HG03460 (cell line): Measurements from ENCODE around the gene ACAP3.
"Not testable (repeated sequence)": the region's sequence is repeated elsewhere in the genome, so short reads cannot be mapped to it uniquely, and the experiment has no call there.

Experiments used
- ATAC-seq: cut with Tn5 transposase; IDR thresholded peaks from one replicate; pipeline ENCODE4 v1.9.1; 2021; ENCODE audit not compliant: unreplicated experiment

Gene ACAP3

DNA sequence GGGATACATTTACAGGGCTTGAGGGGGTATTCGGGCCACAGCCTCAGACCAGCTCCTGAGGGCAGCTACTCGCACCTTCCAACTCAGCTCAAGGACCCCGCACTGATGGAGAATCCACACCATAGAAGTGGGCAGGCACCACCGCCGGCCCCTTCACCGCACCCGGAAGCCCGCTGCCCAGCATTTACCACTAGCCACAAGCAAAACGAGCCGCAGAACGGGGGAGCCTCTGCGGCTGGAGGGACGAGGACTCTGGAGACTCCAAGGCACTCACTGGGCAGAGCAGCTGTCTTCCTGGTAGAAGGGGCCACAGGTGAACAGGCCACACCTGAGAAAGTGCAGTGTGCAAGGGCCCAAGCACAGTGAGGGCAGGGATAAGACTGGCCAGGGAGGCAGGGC lies 39.4 kb downstream of the ACAP3 start:
- no peak for ATAC-seq

DNA sequence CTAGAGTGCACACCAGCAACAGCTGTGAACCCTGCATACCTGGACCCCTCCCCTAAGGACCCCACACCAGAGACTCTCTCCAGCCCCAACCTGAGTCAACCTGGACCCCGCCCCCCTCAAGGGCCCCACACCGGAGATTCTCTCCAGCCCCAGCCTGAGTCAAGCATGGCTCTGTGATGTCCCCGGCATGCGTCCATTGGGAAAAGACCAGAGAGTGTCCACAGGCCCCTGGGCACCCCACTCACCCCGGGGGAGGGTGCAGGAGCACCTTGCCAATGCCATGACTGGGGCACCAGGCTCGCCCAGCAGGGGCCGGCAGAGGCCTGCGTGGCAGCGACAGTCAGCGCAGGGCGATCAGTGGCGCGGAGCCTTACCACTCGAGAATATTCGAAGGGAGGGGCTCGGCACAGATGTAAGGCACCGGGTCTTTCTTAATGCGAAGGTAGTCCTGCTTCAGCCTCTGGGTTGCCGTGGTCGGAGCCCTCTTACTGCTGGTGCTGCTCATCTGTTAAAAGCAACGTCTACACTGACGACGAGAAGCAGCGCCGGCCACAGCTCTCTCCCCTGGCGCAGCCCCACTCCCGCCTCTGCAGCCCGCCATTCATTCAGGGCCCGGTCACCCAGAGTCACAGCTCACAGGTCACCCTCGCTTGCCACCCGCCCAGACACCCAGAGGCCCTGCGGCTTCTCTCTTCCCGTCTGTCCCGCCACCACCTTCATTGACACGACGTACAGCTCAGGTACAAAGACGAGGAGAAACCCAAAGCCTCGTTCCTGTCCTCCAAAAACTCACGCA lies 40.0 kb downstream of the ACAP3 start:
- ATAC-seq: no peak

DNA sequence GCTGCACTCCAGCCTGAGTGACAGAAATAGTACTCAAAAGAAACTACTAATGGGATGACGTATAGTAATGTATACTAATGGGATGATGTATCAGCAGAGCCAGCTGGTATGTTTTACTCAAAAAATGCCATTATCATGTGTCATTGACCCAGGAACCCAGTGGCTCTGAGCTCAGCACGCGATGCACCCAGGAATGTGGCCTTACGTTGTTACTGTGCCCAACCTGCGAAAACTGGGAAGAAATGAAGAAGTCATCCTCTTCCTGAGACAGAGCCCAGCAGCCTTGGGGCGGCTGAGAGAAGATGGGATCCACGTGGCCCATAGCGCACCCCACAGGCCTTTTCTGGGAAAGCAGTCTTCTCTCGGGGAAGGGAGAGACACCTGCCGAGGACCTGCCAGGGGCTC lies 42.9 kb downstream of the ACAP3 start:
- ATAC-seq: no peak

DNA sequence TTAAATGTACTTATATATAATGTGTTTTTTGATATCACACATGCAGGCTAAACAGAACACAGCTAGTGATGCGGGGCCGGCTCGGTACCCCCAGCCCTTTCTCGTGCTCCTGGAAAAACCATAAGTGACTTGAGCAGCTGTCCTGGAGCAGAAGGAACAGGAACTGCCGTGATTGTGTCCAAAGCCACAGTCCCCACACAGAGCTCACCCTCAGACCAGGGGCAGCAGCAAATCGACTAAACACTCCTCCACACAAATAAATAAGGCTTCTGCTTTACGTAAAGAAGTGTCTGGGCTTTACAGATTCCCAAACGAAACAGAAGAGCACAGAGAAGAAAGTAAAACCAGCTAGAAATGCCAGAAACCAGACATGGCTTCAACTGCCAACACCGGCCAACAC lies 43.7 kb downstream of the ACAP3 start:
- ATAC-seq: no peak

DNA sequence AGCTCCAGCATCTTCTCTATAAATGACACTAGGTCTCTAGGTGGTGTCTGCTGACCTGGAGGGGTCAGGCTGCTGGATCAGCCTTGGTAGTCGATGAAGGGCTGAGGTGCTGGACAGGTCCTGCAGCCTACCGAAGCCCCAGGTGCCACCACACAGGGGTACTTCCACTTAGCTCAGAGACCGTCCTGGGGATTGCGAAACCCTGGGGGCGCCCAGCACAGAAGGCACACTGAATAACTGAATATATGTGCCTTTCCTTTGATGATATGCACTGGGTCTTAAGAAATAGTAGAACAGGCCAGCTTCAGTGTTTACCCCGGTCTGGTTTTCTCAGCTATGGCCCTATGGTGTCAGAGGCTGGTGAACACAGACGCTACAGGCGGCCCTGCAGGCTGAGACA lies 45.0 kb downstream of the ACAP3 start:
- no peak for ATAC-seq

DNA sequence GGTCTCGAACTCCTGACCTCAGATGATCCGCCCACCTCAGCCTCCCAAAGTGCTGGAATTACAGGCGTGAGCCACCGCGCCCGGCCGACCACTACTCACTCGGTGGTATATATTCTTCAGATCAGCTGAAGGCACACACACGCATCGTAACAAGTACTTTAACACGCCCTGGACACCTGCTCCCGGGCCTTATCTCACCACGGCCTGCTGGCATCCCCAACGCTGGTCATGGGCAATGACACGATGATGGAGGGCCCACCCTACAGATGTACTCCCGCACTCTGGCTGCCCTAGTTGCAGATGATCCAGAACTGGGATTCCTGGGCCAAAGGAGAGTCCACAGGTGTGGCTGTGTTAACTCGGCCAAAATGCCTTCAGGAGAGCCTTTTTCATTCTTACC lies 45.7 kb downstream of the ACAP3 start:
- ATAC-seq: no peak

DNA sequence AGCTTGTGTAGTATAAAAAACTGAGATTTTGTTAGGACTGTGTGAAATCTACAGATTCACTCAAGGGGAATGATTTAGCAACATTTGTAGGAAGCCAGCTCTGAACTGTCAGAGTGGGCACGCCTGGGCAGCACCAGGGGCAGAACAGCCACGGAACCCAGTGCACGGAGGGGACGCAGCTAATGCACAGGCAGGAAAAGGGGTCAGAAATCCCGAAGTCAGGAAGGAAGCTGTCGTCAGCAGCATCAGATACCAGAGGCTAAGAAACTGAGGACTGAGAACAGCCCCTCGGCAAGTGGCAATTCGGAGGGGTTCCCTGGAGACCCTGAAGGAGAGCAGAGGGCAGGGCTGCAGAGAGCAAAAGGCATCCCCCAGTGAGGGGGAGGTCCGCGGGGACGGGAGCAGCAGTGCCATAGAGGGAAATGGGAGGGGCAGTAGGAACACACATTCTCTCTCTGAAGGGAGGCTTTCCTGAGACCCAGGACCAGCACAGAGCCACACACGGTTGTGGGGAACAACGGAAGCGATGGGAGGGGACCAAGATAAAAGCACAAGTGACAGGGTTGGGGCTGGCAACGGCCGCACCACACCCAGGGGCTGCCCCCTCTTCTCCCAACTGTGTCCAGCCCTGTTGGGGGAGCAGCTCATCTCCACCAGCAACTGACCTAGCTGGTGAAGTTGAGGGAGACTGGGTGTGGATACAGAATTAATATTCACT lies 46.7 kb downstream of the ACAP3 start:
- no peak for ATAC-seq

DNA sequence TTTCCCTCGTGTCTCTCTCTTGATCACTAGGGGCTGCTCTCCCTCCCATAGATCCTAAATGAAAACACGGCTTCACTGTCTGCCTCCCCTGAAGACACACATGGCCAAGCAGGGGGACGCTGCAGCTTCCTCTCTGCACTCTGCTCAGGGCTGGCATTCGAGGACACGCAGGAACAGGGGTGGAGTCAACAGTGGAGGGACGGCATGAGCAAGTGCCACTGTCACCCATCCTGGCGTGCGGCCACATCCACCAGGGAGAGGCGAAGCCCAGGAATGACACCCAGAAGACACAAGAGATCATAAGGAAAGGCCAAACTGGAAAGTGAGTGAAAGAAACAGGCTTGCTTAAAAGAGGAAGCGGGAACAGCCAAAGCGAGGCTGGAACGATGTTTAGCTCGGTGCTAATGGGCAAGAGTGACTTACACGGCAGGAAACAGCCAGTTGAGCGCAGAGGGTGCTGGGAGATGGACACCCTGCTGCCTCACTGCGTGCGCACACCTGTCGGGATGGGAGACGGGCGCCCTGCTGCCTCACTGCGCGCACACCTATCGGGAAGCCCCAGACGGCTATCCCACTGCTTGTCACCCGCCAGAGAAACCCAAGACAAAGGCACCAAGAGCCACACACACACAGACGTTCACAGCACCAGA lies 47.7 kb downstream of the ACAP3 start:
- ATAC-seq: no peak

DNA sequence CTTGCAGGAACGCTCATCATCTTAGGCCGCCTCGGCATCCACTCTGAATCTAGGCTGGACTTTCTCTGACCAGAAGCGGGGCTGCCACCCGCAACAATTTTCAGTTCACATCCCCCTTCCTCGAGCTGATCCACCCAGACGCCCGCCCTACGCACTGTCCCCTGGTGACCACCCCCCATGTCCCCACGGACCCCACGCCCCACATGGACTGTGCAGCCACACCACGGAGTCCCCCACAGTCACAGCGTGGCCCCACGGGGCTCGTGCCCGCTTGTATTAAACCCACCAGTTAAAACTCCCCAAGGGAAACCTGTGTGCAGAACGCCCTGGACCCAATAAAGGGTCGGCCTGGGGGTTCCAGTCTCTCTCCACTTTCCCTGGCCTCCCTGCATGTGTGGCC lies 48.2 kb downstream of the ACAP3 start:
- ATAC-seq: no peak

DNA sequence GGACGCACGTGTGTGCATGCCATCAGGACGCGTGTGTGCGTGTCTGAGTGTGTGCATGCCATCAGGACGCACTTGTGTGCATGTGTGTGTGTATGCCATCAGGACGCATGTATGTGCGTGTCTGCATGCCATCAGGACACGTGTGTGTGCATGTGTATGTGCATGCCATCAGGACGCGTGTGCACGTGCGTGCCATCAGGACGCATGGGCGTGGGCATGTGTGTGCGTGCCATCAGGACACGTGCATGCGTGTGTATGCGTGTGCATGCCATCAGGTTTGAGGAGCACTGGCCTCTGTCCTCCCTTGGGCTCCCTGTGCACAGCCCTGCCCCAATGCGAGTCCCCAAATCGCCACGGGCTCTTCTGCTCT lies 48.6 kb downstream of the ACAP3 start:
- ATAC-seq: no peak

DNA sequence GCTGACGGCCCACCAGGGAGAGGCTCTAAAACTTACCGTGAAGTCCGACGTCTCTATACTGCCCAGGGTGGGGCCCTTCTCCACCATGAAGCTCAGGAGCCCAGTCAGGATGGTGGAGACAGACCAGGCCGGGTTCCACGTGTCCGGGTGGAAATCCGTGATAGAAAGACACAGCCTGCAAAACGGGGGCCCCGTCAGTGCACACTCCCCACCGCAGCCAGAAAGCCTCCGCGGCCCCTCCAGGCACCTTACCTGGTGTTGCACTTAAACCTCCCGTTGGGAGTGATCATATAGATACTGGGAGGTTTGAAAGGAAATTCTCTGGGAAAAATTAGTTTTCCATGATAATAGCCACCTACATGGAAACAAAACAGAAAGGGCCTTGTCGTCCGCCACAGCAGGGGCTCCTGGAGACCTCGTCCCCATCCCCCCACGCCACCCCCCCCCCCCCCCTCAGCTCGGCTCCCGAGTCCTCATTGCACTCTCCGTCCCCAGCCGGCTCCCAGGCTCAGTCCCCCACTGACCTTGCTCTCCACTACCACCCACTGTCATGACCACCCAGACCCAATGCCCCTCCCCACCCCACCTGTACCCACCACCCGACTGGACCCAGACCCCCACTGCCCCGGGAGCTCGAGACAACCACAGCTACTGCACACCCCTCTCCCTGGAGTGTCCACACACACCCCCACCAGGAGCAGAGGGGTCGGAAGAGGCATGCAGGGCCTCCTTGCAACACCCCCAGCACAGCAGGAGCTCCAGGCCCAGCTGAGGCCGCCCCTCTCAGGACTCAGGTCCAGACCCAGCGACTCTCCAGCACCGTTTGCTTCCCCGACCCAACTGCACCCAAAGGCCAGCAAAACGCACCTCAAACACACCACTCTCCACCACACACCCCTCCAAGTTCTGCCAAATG lies 50.5 kb downstream of the ACAP3 start:
- no peak for ATAC-seq

DNA sequence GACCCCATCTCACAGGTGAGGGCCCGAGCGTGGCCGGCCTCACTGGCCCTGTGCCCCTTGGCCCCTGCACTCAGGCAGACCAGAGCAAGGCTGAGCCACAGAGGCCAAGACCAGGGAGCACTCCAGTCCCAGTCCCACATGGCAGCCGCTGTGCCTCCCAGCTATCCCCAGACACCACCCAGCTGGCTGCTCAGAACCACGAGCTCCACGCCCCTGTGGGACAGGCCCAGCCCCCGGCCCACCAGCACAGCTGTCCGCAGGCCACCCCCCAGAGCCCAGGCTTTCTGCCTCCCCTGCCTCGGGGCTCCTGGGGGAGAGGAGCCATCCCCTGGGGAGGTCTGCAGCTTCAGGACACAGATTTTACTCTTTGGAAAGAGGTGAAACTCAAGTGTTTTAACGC lies 52.1 kb downstream of the ACAP3 start:
- no peak for ATAC-seq

DNA sequence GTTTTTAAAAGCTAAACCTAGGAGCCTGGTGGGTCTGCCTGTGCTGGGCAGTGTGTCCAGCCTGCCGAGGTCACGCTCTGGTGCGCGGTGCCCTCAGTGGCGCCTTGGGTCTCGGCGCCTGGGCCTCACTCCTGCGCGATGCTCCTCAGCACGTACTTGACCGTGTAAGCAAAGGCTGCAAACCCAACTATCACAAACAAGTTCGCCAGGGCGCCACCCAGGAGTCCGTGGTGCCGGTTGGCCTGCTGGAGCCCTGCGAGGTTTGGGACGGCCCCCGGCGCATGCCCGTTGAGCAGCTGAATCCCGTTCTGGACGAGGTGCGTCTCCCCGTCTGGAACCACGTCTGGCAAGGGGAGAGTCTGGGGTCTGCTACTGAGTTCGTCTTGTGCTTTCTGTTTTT lies 52.7 kb downstream of the ACAP3 start:
- no peak for ATAC-seq

DNA sequence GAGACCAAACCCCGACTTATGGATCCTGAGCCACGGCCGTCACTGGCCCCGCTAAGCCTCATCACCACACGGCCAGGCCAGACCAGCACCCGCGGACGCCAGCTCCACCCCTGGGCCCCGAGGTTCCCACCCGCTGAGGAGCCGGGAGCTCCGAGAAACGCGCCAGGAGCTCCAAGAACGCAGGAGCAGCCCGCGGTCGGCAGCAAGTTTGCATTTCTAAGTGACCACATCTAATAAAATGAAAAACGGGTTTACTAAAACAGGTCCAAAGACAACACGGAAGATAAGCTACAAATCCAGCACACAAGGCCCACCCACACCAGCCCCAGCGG lies 53.1 kb downstream of the ACAP3 start:
- ATAC-seq: no peak

DNA sequence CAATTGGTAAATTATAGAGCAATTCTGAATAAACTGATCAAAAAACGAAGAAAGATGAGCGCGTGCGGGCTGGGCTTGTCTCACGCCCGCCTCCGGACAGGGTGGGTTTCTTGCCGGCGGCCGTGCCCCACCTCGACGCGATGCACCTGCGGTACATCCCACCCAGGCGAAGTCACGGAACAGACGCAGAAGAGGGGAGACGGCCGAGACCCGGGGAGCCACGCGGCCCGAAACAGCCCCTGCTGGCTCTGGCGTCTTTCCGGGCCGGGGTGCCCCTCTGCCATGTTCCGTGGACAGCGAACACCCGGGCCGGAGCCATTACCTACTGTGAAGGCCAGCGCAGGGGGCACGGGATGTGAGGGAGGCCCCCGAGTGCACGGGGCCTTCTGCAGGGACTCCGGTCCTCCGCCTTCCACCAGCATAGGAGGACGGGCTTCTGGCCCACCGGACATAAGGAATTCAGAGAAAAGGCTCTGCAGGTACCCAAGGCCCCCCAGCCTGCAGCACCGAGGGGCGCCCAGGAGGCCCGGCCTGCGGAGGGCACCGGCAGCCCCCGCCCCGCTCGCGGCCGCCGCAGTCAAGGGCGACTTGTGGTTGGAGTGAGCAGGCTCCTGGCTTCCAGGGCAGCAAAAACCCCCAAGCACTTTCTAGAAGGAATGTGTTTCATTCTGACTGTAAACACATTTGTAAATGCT lies 53.6 kb downstream of the ACAP3 start:
- no peak for ATAC-seq

DNA sequence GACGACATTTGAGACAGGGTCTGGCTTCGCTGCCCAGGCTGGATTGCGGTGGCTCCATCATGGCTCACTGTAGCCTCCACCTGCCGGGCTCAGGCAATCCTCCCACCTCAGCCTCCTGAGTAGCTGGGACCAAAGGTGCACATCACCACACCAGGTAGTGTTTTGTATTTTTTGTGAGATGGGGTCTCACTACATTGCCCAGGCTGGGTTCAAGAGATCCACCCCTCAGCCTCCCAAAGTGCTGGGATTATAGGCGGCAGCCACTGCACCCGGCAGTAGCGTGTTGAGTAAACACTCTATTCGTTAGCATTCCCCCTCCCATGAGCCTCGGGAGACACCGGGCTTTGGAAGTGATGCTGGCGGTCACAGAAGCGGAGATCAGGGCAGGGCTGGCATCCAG lies 54.4 kb downstream of the ACAP3 start:
- no peak for ATAC-seq

DNA sequence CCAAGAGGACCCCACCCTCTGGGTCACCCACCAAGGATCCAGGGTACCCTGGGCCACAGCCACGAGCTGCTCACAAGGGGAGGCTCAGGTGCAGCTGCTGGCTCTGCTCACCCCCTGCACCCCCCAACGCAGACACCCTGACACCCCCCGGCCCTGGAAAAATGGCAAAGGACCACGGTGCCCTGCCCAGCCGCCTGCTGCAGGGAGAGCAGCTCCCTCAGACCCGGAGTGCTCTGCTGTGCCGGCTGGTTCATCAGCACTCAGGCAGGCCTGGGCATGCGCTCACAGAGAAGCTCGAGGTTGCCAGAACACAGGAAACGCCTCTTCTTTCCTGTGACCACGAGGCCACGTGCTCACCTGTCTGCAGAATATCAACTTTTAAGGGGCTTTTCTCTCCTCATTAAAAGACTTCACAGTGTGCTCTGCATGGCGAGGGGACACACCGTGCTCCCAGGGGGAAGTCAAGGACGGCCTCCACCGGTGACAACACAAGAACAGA lies 56.9 kb downstream of the ACAP3 start:
- no peak for ATAC-seq

DNA sequence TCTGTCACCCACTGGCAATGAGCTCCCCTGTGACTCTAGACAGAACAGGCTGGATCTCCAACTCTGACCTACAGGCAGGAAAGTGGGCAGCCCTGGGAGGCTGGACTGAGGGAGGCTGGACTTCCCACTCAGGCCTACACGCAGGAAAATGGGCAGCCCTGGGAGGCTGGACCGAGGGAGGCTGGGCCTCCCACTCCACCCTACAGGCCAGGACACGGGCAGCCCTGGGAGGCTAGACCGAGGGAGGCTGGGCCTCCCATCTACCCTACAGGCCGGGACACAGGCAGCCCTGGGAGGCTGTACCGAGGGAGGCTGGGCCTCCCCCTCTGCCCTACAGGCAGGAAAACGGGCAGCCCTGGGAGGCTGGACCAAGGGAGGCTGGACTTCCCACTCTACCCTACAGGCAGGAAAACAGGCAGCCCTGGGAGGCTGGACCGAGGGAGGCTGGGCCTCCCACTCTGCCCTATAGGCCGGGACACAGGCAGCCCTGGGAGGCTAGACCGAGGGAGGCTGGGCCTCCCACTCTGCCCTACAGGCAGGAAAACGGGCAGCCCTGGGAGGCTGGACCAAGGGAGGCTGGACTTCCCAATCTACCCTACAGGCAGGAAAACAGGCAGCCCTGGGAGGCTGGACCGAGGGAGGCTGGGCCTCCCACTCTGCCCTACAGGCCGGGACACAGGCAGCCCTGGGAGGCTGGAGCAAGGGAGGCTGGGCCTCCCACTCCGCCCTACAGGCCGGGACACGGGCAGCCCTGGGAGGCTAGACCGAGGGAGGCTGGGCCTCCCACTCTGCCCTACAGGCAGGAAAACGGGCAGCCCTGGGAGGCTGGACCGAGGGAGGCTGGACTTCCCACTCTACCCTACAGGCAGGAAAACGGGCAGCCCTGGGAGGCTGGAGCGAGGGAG lies 59.5 kb downstream of the ACAP3 start:
- ATAC-seq: not testable (repeated sequence)

DNA sequence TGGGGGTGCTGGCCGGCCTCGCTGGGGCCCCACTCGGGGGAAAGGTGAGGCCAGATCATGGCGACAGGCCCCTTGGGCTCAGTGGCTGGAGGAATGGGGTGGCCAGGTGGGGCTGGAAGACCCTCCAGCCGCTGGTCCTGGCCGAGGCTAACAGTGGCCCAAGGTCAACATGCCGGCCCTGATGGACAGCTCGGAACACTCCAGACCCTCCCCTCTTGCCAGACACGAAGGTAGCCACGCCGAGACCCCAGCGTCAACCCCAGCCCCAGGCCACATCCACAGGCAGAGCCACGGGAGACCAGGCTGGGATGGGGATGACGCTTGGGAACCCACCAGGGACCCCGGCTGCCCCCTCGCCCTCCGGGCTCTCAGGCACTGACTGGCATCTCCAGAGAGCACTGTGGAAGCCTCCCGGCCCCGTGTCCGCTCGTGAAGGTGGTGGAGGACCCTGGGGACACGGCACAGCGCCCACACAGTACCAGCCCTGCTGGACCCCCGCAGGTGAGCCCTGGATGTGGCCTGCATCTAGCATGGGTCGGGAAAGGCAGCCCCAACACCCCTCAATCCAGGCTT lies 60.3 kb downstream of the ACAP3 start:
- ATAC-seq: no peak
